ENCODE measurements around the gene KIF11. TPM values are rescaled to one million over a fixed set of nuclear protein-coding genes. Genes with fewer than 3 reads are reported as not detected.
A peak's percentile ranks its signal among the peaks of the same experiment; 100 is the strongest.
"Not testable (repeated sequence)": the region's sequence is repeated elsewhere in the genome, so short reads cannot be mapped to it uniquely, and the experiment has no call there.

Gene KIF11
- total RNA-seq, 4 donors from 2014 or later, result 0.33 to 0.80 (median 0.40) TPM

DNA sequence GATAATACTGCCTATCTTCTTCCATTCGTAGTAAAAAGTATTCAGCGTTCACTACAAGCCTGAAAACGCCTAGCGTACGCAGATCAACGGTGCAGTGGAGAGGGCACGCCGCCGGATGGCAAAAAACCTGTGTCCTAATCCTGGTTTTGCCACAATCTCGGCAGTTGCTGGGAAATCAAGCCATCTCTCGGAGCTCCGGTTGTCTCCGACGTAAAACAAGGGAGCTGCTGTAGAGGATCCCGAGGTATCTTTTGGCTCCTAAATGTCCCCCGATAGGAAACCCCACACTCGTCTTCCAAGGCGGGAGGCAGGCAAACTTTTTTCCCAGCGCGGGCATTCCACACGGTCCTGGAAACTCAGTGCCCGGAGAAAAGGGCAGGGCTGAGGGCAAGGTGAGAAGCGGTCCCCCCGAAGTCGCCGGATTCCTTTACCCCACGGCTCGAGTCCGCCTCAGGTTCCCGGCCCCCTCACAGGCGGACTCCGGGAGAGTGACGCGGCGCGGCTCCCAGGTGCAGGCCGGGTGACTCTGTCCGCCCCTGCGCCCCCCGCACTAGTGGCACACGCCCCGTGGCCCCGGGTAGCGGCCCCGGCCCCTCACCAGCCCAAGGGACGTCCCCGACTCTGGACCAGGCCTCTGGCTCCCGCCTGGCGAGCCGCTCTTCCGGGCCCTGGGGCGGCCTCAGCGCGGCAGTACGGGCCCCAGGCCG is 19.7 kb upstream of the KIF11 start:
- DNase-seq (ENCODE audit: extremely low spot score), result no peak
- peaks cover 21 to 37% (median 34%) of the 10 kb centered on the region in 4 donors for H3K4me1 ChIP-seq
- WGBS, result under 1% methylated on average over 18 of the region's 56 CpGs
- no peaks in the 10 kb centered on the region for H3K27me3 ChIP-seq
- intact Hi-C loops (cut with DNase I), result loop anchor here (10.0 kb wide), 1 partner anchor 312 kb away; no protein-coding TSS in a partner anchor
- H3K36me3 ChIP-seq, result peaks cover 0 to 15% (median 0%) of the 10 kb centered on the region in 4 donors
- no peaks in the 10 kb centered on the region for H3K9me3 ChIP-seq
- peak overlapping the region; percentile 86 to 95 (median 94) for H3K27ac ChIP-seq (replicated peaks in 1 of 4)
- peak overlapping the region; percentile 71 to 97 (median 86) for H3K4me3 ChIP-seq
- no peak for TF ChIP-seq EP300 (IDR thresholded peaks at IDR 0.05)
- TF ChIP-seq, protein P1, sequence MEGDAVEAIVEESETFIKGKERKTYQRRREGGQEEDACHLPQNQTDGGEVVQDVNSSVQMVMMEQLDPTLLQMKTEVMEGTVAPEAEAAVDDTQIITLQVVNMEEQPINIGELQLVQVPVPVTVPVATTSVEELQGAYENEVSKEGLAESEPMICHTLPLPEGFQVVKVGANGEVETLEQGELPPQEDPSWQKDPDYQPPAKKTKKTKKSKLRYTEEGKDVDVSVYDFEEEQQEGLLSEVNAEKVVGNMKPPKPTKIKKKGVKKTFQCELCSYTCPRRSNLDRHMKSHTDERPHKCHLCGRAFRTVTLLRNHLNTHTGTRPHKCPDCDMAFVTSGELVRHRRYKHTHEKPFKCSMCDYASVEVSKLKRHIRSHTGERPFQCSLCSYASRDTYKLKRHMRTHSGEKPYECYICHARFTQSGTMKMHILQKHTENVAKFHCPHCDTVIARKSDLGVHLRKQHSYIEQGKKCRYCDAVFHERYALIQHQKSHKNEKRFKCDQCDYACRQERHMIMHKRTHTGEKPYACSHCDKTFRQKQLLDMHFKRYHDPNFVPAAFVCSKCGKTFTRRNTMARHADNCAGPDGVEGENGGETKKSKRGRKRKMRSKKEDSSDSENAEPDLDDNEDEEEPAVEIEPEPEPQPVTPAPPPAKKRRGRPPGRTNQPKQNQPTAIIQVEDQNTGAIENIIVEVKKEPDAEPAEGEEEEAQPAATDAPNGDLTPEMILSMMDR (IDR thresholded peaks at IDR 0.05), result peak in 1 of 3 experiments; percentile 36

DNA sequence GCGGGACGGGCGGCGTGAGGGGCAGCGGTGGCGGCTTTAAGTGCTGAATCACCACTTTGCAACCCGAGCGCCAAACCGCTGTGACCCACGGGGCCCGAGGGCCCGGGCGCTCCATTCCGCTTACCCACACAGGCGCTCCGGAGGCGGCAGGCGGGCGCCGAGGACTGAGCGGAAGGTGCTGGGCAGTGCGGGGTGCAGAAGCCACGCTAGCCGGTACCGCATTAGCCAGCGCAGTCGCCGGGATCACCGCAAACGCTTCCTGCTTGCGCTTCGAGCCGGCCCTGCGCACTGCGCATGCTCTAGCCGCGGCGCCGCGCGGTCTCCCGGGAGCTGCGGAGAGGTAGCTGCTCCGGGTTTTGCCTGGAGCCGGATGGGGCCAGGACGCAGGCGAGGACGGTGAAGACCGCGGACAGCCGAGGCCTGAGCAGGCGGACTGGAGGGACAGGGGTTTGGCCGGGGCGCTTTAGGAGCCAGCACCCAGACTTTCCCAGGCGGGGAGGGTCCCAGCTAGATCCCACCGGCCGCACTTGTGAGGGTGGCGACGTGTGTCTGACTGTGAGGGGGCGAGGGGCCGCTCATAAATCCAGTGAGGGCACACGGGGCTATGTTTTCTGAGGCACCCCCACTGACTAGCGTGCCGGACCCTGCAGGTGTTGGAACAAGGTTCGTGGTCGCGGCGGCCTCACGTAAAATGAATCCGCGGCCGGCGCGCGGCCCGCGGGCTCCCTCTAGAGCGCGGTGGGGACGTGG is 19.0 kb upstream of the KIF11 start, which contains the start of gene IDE:
TSS of gene IDE (minus strand) at position 296 of the 750 bp plus-strand sequence. CDS start at position 222, 74 bp downstream.
- Histone ChIP-seq H3K27me3 (no peaks in the 10 kb centered on the region), H3K4me3 (peak within 1 kb of the TSS; percentile 71 to 97 (median 86)), H3K4me1 (peaks cover 21 to 37% (median 34%) of the 10 kb centered on the region in 4 donors), H3K27ac (replicated peaks in 1 of 4) (peak within 1 kb of the TSS; percentile 86 to 95 (median 94)), H3K36me3 (peaks cover 0 to 9% (median 0%) of the 10 kb centered on the region in 4 donors), H3K9me3 (no peaks in the 10 kb centered on the region)
- TF ChIP-seq, protein P1 (IDR thresholded peaks at IDR 0.05), result peak; percentile 71 to 91 (median 74)
- TF ChIP-seq POLR2A (IDR thresholded peaks at IDR 0.05; ENCODE audit: low read depth) (no peak), POLR2AphosphoS5 (IDR thresholded peaks at IDR 0.05) (peak; percentile 74 to 84), EP300 (IDR thresholded peaks at IDR 0.05) (no peak)
- intact Hi-C loops (cut with DNase I), result loop anchor here (1.0 to 10.0 kb wide), 2 partner anchors 57 to 311 kb away; no protein-coding TSS in a partner anchor
- peak; percentile 95 for DNase-seq (ENCODE audit: extremely low spot score)
- no CpG with 5 or more reads among the region's 80 CpGs for WGBS

DNA sequence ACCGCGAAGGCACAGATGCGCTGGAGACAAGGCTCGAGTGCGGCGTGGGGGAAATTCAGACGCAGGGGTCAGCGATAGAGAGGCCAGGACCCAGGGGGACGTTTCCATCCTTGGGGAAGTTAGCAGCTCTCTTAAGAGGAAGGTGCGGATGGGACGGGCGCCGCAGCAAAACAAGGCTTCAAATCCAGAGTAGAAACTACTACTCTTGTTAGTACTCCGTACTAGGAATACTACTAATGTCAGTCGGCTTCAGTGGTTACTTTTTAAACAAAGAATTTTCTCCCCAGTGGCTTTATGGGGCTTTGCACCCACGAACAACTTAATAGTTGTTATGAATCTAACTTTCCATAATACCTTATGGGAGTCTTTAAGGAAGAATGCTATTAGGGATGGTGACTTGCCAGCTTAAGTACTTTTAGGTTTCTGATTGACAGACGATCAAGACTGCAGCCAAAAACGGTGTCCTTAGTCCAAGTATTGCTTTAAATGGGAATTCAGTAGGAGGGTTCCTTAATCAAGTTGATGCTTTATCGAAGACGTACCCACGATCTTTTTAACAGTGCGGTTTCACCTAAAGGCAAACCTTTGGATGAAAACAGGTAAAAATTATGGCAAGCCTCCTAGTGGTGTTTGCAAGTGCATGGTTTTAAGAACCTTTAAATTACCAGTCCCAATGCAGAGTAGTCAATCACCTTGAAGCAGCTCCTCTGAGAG is 18.2 kb upstream of the KIF11 start:
- Histone ChIP-seq H3K27ac (replicated peaks in 1 of 4) (peak overlapping the region; percentile 86 to 95 (median 94)), H3K4me1 (peaks cover 21 to 37% (median 34%) of the 10 kb centered on the region in 4 donors), H3K9me3 (no peaks in the 10 kb centered on the region), H3K27me3 (no peaks in the 10 kb centered on the region), H3K4me3 (peak overlapping the region; percentile 71 to 97 (median 86)), H3K36me3 (peaks cover 0 to 3% (median 0%) of the 10 kb centered on the region in 4 donors)
- 12% methylated on average over 16 of the region's 22 CpGs for WGBS
- no peak for DNase-seq (ENCODE audit: extremely low spot score)
- TF ChIP-seq POLR2A (IDR thresholded peaks at IDR 0.05; ENCODE audit: low read depth) (no peak), POLR2AphosphoS5 (IDR thresholded peaks at IDR 0.05) (no peak), EP300 (IDR thresholded peaks at IDR 0.05) (no peak)
- TF ChIP-seq, protein P1 (IDR thresholded peaks at IDR 0.05), result no peak
- intact Hi-C loops (cut with DNase I), result loop anchor here (1.0 to 10.0 kb wide), 2 partner anchors 57 to 310 kb away; no protein-coding TSS in a partner anchor

DNA sequence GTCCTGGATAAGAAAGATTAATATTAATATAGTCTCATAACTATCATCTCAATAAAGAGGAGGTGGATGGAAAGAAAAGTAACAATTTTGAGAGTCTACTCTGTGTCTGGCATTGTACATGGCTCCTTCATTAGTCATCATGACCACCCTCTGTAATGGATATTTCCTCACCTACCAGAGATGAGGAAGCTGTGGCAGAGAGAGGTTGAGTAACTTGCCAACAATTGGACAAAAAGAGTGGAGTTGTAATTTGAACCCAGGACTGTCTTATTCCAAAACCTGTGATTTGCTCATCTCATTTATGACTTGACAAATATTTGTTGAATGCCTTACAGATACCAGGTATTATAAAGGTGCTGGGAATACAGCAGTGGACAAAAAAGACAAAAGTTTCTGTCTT is 17.0 kb upstream of the KIF11 start:
- intact Hi-C loops (cut with DNase I), result loop anchor here (10.0 kb wide), 1 partner anchor 309 kb away; no protein-coding TSS in a partner anchor

DNA sequence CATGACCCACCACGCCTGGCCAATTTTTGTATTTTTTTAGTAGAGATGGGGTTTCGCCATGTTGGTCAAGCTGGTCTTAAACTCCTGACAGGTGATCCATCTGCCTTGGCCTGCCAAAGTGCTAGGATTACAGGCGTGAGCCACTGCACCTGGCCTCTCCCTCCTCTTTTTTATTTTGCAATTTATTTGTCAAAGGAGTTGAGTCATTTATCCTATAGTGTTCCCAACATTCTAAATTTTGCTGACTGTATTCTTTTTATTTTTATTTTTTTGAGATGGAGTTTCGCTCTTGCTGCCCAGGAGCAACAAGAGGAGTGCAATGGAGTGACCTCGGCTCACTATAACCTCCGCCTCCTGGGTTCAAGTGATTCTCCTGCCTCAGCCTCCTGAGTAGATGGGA is 10.6 kb upstream of the KIF11 start:
- H3K9me3 ChIP-seq; H3K27ac ChIP-seq (replicated peaks in 1 of 4); H3K36me3 ChIP-seq; H3K27me3 ChIP-seq; H3K4me3 ChIP-seq; intact Hi-C loops (cut with DNase I); H3K4me1 ChIP-seq; DNase-seq (ENCODE audit: extremely low spot score): not testable (repeated sequence)
- WGBS, result 95% methylated on average over 6 of the region's 6 CpGs

More for the DNA sequence above, 17.0 kb upstream of the KIF11 start:
- H3K36me3 ChIP-seq, result no peaks in the 10 kb centered on the region
- DNase-seq (ENCODE audit: extremely low spot score), result no peak
- no peak overlapping the region for H3K4me3 ChIP-seq
- H3K27ac ChIP-seq (replicated peaks in 1 of 4), result no peak overlapping the region
- H3K27me3 ChIP-seq, result no peaks in the 10 kb centered on the region
- peaks cover 21 to 30% (median 27%) of the 10 kb centered on the region in 4 donors for H3K4me1 ChIP-seq
- no peaks in the 10 kb centered on the region for H3K9me3 ChIP-seq
- TF ChIP-seq POLR2A (IDR thresholded peaks at IDR 0.05; ENCODE audit: low read depth) (no peak), EP300 (IDR thresholded peaks at IDR 0.05) (no peak), POLR2AphosphoS5 (IDR thresholded peaks at IDR 0.05) (no peak)
- TF ChIP-seq, protein P1 (IDR thresholded peaks at IDR 0.05), result no peak
